Nephron progenitor cell (in vitro differentiated cells): ENCODE data around the gene TEAD1.

Experiments
- DNase-seq: peaks from one replicate; pipeline ENCODE4 v3.0.0; 2021
- H3K27ac Mint-ChIP-seq: 2 replicates; pipeline ENCODE4 v1.8.0; 2021; ENCODE audit warnings: mild to moderate bottlenecking, moderate library complexity, mixed read lengths
- H3K27me3 Mint-ChIP-seq: 2 replicates; pipeline ENCODE4 v1.8.0; 2021; ENCODE audit warnings: mild to moderate bottlenecking, low read depth, mixed read lengths; ENCODE audit not compliant: poor library complexity
- H3K36me3 Mint-ChIP-seq: 2 replicates; pipeline ENCODE4 v1.8.0; 2021; ENCODE audit warnings: low read depth, mixed read lengths
- H3K4me1 Mint-ChIP-seq: 2 replicates; pipeline ENCODE4 v1.8.0; 2021; ENCODE audit warnings: mixed read lengths
- H3K4me3 Mint-ChIP-seq: 2 replicates; pipeline ENCODE4 v1.8.0; 2021; ENCODE audit warnings: mild to moderate bottlenecking, moderate library complexity, mixed read lengths
- H3K9me3 Mint-ChIP-seq: 2 replicates; pipeline ENCODE4 v1.8.0; 2021; ENCODE audit warnings: mild to moderate bottlenecking, moderate library complexity, mixed read lengths
- TF ChIP-seq, protein P1 (sequence below): fragments of 200-600 bp; sonication (generic); IDR thresholded peaks from 2 replicates; pipeline ENCODE4 v1.5.0; 2021; ENCODE audit warnings: antibody characterized with exemption

The TEAD1 gene

DNA sequence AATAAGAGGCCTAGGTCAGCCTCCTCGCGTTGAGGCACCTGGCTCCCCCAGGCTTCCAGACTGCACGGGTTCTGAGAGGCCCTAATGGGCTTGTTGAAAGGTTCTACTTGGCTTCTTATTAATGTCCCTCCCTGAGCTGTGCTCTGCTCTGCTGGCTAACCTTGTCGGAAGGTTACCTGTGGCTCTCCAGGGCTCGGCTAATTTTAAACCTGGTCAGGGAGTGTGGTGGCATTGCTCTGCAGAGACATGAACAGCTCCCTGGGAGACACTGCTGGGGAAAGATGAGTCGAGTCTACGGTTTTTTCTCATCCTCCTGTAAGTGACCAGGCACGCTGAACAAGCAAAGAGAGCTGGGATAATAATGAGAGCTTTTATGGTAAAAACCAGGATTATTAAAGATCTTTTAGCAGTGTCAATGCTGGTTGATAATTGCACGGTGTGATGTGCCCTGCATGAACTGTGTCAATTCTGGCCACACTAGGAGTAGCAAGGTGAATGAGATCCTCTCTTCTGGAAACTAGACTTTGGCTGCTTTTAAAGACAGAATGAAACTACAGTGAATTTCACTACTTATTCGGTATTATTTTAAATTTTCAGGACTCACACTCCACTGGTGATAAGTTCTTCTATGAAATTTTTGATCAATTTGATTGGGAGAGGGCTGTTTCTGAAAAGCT, 70.7 kb downstream of the TEAD1 start:
- peaks cover 3% of the 10 kb centered on the region for H3K9me3 Mint-ChIP-seq
- H3K36me3 Mint-ChIP-seq, result peaks cover 6% of the 10 kb centered on the region
- DNase-seq, result peak; percentile 29
- peaks cover 73% of the 10 kb centered on the region for H3K4me1 Mint-ChIP-seq
- H3K27ac Mint-ChIP-seq, result peak overlapping the region; percentile 72
- peaks cover 1% of the 10 kb centered on the region for H3K27me3 Mint-ChIP-seq
- TF ChIP-seq, protein P1, sequence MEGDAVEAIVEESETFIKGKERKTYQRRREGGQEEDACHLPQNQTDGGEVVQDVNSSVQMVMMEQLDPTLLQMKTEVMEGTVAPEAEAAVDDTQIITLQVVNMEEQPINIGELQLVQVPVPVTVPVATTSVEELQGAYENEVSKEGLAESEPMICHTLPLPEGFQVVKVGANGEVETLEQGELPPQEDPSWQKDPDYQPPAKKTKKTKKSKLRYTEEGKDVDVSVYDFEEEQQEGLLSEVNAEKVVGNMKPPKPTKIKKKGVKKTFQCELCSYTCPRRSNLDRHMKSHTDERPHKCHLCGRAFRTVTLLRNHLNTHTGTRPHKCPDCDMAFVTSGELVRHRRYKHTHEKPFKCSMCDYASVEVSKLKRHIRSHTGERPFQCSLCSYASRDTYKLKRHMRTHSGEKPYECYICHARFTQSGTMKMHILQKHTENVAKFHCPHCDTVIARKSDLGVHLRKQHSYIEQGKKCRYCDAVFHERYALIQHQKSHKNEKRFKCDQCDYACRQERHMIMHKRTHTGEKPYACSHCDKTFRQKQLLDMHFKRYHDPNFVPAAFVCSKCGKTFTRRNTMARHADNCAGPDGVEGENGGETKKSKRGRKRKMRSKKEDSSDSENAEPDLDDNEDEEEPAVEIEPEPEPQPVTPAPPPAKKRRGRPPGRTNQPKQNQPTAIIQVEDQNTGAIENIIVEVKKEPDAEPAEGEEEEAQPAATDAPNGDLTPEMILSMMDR, result no peak
- H3K4me3 Mint-ChIP-seq, result peak overlapping the region; percentile 48

DNA sequence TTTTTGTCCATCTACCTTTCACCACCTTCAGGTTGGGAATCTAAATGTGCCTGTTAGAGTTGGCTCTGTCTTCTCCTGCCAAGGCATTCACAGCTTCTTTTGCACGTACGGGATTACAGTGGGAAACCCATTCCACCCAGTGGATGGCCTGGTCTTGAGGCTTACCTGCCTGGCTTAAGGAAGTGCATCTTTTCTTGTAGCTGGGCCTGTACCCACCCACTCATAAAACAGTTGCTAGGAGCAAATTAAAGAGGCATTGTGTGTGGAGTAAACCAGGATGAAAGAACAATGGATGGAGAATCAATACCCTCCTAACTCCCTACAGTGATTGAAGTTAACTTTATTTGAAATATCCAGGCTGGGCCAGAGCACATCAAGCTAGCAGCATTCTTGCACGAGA, 71.6 kb downstream of the TEAD1 start:
- TF ChIP-seq, protein P1, result no peak
- Mint-ChIP-seq H3K9me3 (no peaks in the 10 kb centered on the region), H3K27ac (peak overlapping the region; percentile 55), H3K36me3 (no peaks in the 10 kb centered on the region), H3K4me3 (peak overlapping the region; percentile 59), H3K4me1 (peaks cover 81% of the 10 kb centered on the region), H3K27me3 (peaks cover 2% of the 10 kb centered on the region)
- DNase-seq, result no peak

DNA sequence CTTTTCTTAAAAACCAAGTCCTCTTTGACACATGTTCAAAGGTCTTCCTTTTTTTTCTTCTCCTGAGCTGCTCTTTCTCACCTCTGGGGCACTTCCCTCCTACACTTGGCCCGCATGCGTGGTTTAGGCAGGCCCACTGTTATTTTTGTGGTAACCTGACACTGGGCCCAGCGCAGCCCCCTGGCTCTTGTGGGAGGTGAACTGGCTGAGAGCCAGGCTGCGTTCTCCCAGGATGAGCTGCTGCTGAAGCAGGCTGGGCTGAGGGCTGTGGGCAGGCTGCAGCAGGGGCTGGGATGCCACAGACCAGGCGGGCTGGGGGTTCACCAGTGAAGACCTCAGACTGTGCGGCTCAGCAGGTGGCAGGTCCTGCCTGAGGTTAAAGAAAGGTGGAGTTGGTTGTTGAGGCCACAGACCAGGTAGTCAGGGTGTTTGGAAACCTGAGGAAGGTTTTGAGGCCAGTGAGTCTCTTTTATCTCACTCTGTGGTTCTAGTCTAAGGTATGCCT, 72.4 kb downstream of the TEAD1 start:
- H3K4me1 Mint-ChIP-seq, result peaks cover 85% of the 10 kb centered on the region
- H3K27ac Mint-ChIP-seq, result peak overlapping the region; percentile 66
- TF ChIP-seq, protein P1, result peak; percentile 20
- peak; percentile 85 for DNase-seq
- H3K27me3 Mint-ChIP-seq, result peaks cover 2% of the 10 kb centered on the region
- H3K9me3 Mint-ChIP-seq, result no peaks in the 10 kb centered on the region
- H3K36me3 Mint-ChIP-seq, result no peaks in the 10 kb centered on the region
- H3K4me3 Mint-ChIP-seq, result peak overlapping the region; percentile 59

DNA sequence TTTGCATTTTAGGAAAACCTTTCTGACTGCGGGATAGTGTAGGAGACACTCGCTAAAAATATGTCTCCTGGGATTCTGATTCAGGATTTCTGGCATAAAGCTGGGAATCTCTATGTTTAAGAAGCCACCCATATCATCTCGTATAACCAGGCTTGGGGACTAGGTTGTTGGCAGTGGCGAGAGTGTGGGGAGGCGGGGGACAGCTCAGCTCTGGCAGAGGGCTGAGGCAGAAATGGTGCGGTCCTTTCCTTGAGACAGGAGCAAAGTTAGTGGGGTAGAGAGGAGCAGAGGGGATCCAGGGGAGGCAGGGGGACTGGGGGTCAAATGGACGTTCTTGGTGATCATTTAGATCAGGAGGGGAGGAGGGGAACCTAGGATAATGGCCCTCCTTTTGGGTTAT, 74.3 kb downstream of the TEAD1 start:
- H3K27me3 Mint-ChIP-seq, result peaks cover 2% of the 10 kb centered on the region
- no peak overlapping the region for H3K27ac Mint-ChIP-seq
- H3K4me3 Mint-ChIP-seq, result no peak overlapping the region

DNA sequence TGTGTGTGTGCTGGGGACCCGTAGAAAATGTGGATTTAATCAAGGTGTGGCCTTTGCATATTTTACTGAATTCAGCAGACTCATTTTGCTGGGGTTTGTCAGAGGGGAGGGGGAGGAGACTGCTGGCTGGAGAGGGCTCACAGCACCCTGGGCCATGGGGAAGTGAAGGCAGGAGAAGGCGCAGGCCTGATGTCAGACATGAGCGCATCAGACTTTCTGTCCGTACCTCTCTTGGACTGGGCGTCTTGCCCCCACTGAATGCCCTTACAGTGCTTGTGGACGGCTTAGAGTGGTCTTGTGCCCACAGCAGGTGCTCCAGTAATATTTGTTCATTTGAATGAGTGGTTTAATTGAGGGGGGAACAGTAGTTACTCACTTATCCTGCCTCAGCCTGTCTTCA, 75.2 kb downstream of the TEAD1 start:
- Mint-ChIP-seq H3K36me3 (no peaks in the 10 kb centered on the region), H3K9me3 (no peaks in the 10 kb centered on the region), H3K27ac (no peak overlapping the region), H3K4me3 (no peak overlapping the region), H3K4me1 (peaks cover 90% of the 10 kb centered on the region), H3K27me3 (peaks cover 2% of the 10 kb centered on the region)
- TF ChIP-seq, protein P1, result no peak
- DNase-seq, result no peak

More for the DNA sequence above, 74.3 kb downstream of the TEAD1 start:
- DNase-seq, result no peak
- TF ChIP-seq, protein P1, result no peak
- no peaks in the 10 kb centered on the region for H3K36me3 Mint-ChIP-seq
- no peaks in the 10 kb centered on the region for H3K9me3 Mint-ChIP-seq
- peaks cover 90% of the 10 kb centered on the region for H3K4me1 Mint-ChIP-seq

DNA sequence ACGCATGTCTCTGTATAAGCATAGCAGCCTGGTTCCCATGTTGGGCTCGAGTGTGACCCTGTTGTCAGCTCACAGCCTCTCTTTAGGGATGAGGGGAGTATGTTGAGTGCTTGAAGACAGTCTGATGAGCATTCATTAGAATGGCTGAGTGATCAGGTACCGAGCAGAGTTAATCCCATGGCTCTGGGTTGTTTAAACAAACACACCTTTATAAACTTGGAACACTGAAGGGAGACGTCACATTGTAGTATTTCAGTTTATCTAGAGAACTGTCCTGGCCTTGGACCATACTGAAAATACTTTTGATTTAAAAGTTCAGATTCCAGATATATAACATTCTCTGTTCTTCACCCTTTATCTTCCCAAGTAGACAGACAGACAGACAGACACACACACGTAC, 76.0 kb downstream of the TEAD1 start:
- Mint-ChIP-seq H3K4me1 (peaks cover 90% of the 10 kb centered on the region), H3K27ac (no peak overlapping the region), H3K9me3 (no peaks in the 10 kb centered on the region), H3K4me3 (no peak overlapping the region), H3K36me3 (no peaks in the 10 kb centered on the region), H3K27me3 (peaks cover 2% of the 10 kb centered on the region)
- TF ChIP-seq, protein P1, result no peak
- DNase-seq, result no peak
